ENCODE results near the gene NLGN1. TPM values are rescaled to one million over a fixed set of nuclear protein-coding genes. Genes with fewer than 3 reads are reported as not detected.

The NLGN1 gene
- total and polyA plus RNA-seq, 5 donors from 2014 or later = not detected

- ATAC-seq (ENCODE audit: low read depth in 2 of 2) = no peak
- H3K9me3 Mint-ChIP-seq = peaks cover 0 to 8% (median 0%) of the 10 kb centered on the region in 7 donors
- DNase-seq = no peak
- Histone ChIP-seq H3K9me3 (ENCODE audit: control insufficient read depth in 2 of 2, low read length in 2 of 2) (no peaks in the 10 kb centered on the region), H3K36me3 (ENCODE audit: control insufficient read depth, insufficient read depth, low read length) (no peaks in the 10 kb centered on the region), H3K4me3 (ENCODE audit: low read depth, low read length) (no peak overlapping the region), H3K27me3 (ENCODE audit: control insufficient read depth, insufficient read depth, low read length) (no peaks in the 10 kb centered on the region), H3K27ac (ENCODE audit: insufficient read depth, low read length, poor library complexity, severe bottlenecking) (no peak overlapping the region), H3K4me1 (ENCODE audit: control insufficient read depth, insufficient read depth, low read length, poor library complexity, severe bottlenecking) (no peaks in the 10 kb centered on the region)
- H3K27me3 Mint-ChIP-seq = no peaks in the 10 kb centered on the region
- H3K27ac Mint-ChIP-seq = no peak overlapping the region
- H3K4me3 Mint-ChIP-seq = no peak overlapping the region
- no peaks in the 10 kb centered on the region for H3K36me3 Mint-ChIP-seq
- H3K4me1 Mint-ChIP-seq = no peaks in the 10 kb centered on the region
Measured at GRCh38 chr3:174100744-174101143, 703.2 kb downstream of the NLGN1 start.

GRCh38 chr3:174101244-174101643 lies 703.7 kb downstream of the NLGN1 start:
- Mint-ChIP-seq H3K36me3 (no peaks in the 10 kb centered on the region), H3K4me3 (no peak overlapping the region), H3K4me1 (no peaks in the 10 kb centered on the region), H3K27me3 (no peaks in the 10 kb centered on the region), H3K9me3 (peaks cover 0 to 9% (median 1%) of the 10 kb centered on the region in 7 donors), H3K27ac (no peak overlapping the region)
- H3K9me3 ChIP-seq (ENCODE audit: control insufficient read depth in 2 of 2, low read length in 2 of 2) = no peaks in the 10 kb centered on the region
- DNase-seq (no peak), ATAC-seq (ENCODE audit: low read depth in 2 of 2) (no peak)
- H3K4me3 ChIP-seq (ENCODE audit: low read depth, low read length) = no peak overlapping the region
- H3K27me3 ChIP-seq (ENCODE audit: control insufficient read depth, insufficient read depth, low read length) = no peaks in the 10 kb centered on the region
- H3K4me1 ChIP-seq (ENCODE audit: control insufficient read depth, insufficient read depth, low read length, poor library complexity, severe bottlenecking) = no peaks in the 10 kb centered on the region
- no peaks in the 10 kb centered on the region for H3K36me3 ChIP-seq (ENCODE audit: control insufficient read depth, insufficient read depth, low read length)
- no peak overlapping the region for H3K27ac ChIP-seq (ENCODE audit: insufficient read depth, low read length, poor library complexity, severe bottlenecking)

GRCh38 chr3:174102274-174102673 lies 704.7 kb downstream of the NLGN1 start:
- H3K4me3 Mint-ChIP-seq = no peak overlapping the region
- H3K36me3 Mint-ChIP-seq = no peaks in the 10 kb centered on the region
- H3K9me3 Mint-ChIP-seq = peaks cover 0 to 9% (median 2%) of the 10 kb centered on the region in 7 donors
- H3K36me3 ChIP-seq (ENCODE audit: control insufficient read depth, insufficient read depth, low read length) = no peaks in the 10 kb centered on the region
- H3K4me3 ChIP-seq (ENCODE audit: low read depth, low read length) = no peak overlapping the region
- H3K4me1 ChIP-seq (ENCODE audit: control insufficient read depth, insufficient read depth, low read length, poor library complexity, severe bottlenecking) = no peaks in the 10 kb centered on the region
- no peaks in the 10 kb centered on the region for H3K4me1 Mint-ChIP-seq
- H3K27me3 ChIP-seq (ENCODE audit: control insufficient read depth, insufficient read depth, low read length) = no peaks in the 10 kb centered on the region
- ATAC-seq (ENCODE audit: low read depth in 2 of 2) (no peak), DNase-seq (no peak)
- H3K27ac ChIP-seq (ENCODE audit: insufficient read depth, low read length, poor library complexity, severe bottlenecking) = no peak overlapping the region
- no peaks in the 10 kb centered on the region for H3K27me3 Mint-ChIP-seq
- H3K9me3 ChIP-seq (ENCODE audit: control insufficient read depth in 2 of 2, low read length in 2 of 2) = no peaks in the 10 kb centered on the region
- H3K27ac Mint-ChIP-seq = no peak overlapping the region

- Mint-ChIP-seq H3K36me3 (no peaks in the 10 kb centered on the region), H3K4me1 (no peaks in the 10 kb centered on the region), H3K27ac (no peak overlapping the region), H3K27me3 (no peaks in the 10 kb centered on the region), H3K9me3 (peaks cover 0 to 9% (median 2%) of the 10 kb centered on the region in 7 donors), H3K4me3 (no peak overlapping the region)
- no peaks in the 10 kb centered on the region for H3K4me1 ChIP-seq (ENCODE audit: control insufficient read depth, insufficient read depth, low read length, poor library complexity, severe bottlenecking)
- H3K36me3 ChIP-seq (ENCODE audit: control insufficient read depth, insufficient read depth, low read length) = no peaks in the 10 kb centered on the region
- no peaks in the 10 kb centered on the region for H3K9me3 ChIP-seq (ENCODE audit: control insufficient read depth in 2 of 2, low read length in 2 of 2)
- no peak for DNase-seq
- H3K27me3 ChIP-seq (ENCODE audit: control insufficient read depth, insufficient read depth, low read length) = no peaks in the 10 kb centered on the region
- H3K27ac ChIP-seq (ENCODE audit: insufficient read depth, low read length, poor library complexity, severe bottlenecking) = no peak overlapping the region
- no peak overlapping the region for H3K4me3 ChIP-seq (ENCODE audit: low read depth, low read length)
- no peak for ATAC-seq (ENCODE audit: low read depth in 2 of 2)
Measured at GRCh38 chr3:174102866-174103265, 705.3 kb downstream of the NLGN1 start.

GRCh38 chr3:174110761-174111160 lies 713.2 kb downstream of the NLGN1 start:
- no peaks in the 10 kb centered on the region for H3K27me3 Mint-ChIP-seq
- Histone ChIP-seq H3K27ac (ENCODE audit: insufficient read depth, low read length, poor library complexity, severe bottlenecking) (no peak overlapping the region), H3K27me3 (ENCODE audit: control insufficient read depth, insufficient read depth, low read length) (no peaks in the 10 kb centered on the region), H3K4me3 (ENCODE audit: low read depth, low read length) (no peak overlapping the region), H3K36me3 (ENCODE audit: control insufficient read depth, insufficient read depth, low read length) (no peaks in the 10 kb centered on the region), H3K9me3 (ENCODE audit: control insufficient read depth in 2 of 2, low read length in 2 of 2) (no peaks in the 10 kb centered on the region), H3K4me1 (ENCODE audit: control insufficient read depth, insufficient read depth, low read length, poor library complexity, severe bottlenecking) (no peaks in the 10 kb centered on the region)
- no peak overlapping the region for H3K27ac Mint-ChIP-seq
- no peak for DNase-seq
- H3K4me3 Mint-ChIP-seq = no peak overlapping the region
- H3K4me1 Mint-ChIP-seq = no peaks in the 10 kb centered on the region
- no peaks in the 10 kb centered on the region for H3K36me3 Mint-ChIP-seq
- no peak for ATAC-seq (ENCODE audit: low read depth in 2 of 2)
- peaks cover 0 to 20% (median 3%) of the 10 kb centered on the region in 7 donors for H3K9me3 Mint-ChIP-seq

GRCh38 chr3:174111776-174112175 lies 714.2 kb downstream of the NLGN1 start:
- Histone ChIP-seq H3K4me3 (ENCODE audit: low read depth, low read length) (no peak overlapping the region), H3K27ac (ENCODE audit: insufficient read depth, low read length, poor library complexity, severe bottlenecking) (no peak overlapping the region), H3K27me3 (ENCODE audit: control insufficient read depth, insufficient read depth, low read length) (no peaks in the 10 kb centered on the region), H3K9me3 (ENCODE audit: control insufficient read depth in 2 of 2, low read length in 2 of 2) (no peaks in the 10 kb centered on the region), H3K36me3 (ENCODE audit: control insufficient read depth, insufficient read depth, low read length) (no peaks in the 10 kb centered on the region), H3K4me1 (ENCODE audit: control insufficient read depth, insufficient read depth, low read length, poor library complexity, severe bottlenecking) (no peaks in the 10 kb centered on the region)
- no peak for ATAC-seq (ENCODE audit: low read depth in 2 of 2)
- no peak overlapping the region for H3K27ac Mint-ChIP-seq
- H3K9me3 Mint-ChIP-seq = peaks cover 0 to 21% (median 4%) of the 10 kb centered on the region in 7 donors
- no peaks in the 10 kb centered on the region for H3K27me3 Mint-ChIP-seq
- no peak overlapping the region for H3K4me3 Mint-ChIP-seq
- DNase-seq = no peak
- no peaks in the 10 kb centered on the region for H3K4me1 Mint-ChIP-seq
- H3K36me3 Mint-ChIP-seq = no peaks in the 10 kb centered on the region

GRCh38 chr3:174116421-174116820 lies 718.9 kb downstream of the NLGN1 start:
- no peaks in the 10 kb centered on the region for H3K27me3 Mint-ChIP-seq
- ATAC-seq (ENCODE audit: low read depth in 2 of 2) = no peak
- Histone ChIP-seq H3K4me1 (ENCODE audit: control insufficient read depth, insufficient read depth, low read length, poor library complexity, severe bottlenecking) (no peaks in the 10 kb centered on the region), H3K4me3 (ENCODE audit: low read depth, low read length) (no peak overlapping the region), H3K27ac (ENCODE audit: insufficient read depth, low read length, poor library complexity, severe bottlenecking) (no peak overlapping the region), H3K36me3 (ENCODE audit: control insufficient read depth, insufficient read depth, low read length) (no peaks in the 10 kb centered on the region), H3K9me3 (ENCODE audit: control insufficient read depth in 2 of 2, low read length in 2 of 2) (no peaks in the 10 kb centered on the region), H3K27me3 (ENCODE audit: control insufficient read depth, insufficient read depth, low read length) (no peaks in the 10 kb centered on the region)
- H3K4me1 Mint-ChIP-seq = no peaks in the 10 kb centered on the region
- DNase-seq = no peak
- peaks cover 0 to 21% (median 2%) of the 10 kb centered on the region in 7 donors for H3K9me3 Mint-ChIP-seq
- no peak overlapping the region for H3K4me3 Mint-ChIP-seq
- no peaks in the 10 kb centered on the region for H3K36me3 Mint-ChIP-seq
- no peak overlapping the region for H3K27ac Mint-ChIP-seq

- H3K27ac ChIP-seq (ENCODE audit: insufficient read depth, low read length, poor library complexity, severe bottlenecking) = no peak overlapping the region
Measured at GRCh38 chr3:174120997-174121396, 723.5 kb downstream of the NLGN1 start.

More at GRCh38 chr3:174120997-174121396, 723.5 kb downstream of the NLGN1 start:
- no peak for ATAC-seq (ENCODE audit: low read depth in 2 of 2)
- Mint-ChIP-seq H3K9me3 (peaks cover 0 to 12% (median 7%) of the 10 kb centered on the region in 7 donors), H3K27me3 (no peaks in the 10 kb centered on the region), H3K4me1 (no peaks in the 10 kb centered on the region), H3K27ac (no peak overlapping the region), H3K36me3 (no peaks in the 10 kb centered on the region), H3K4me3 (no peak overlapping the region)
- no peaks in the 10 kb centered on the region for H3K9me3 ChIP-seq (ENCODE audit: control insufficient read depth in 2 of 2, low read length in 2 of 2)
- no peaks in the 10 kb centered on the region for H3K4me1 ChIP-seq (ENCODE audit: control insufficient read depth, insufficient read depth, low read length, poor library complexity, severe bottlenecking)
- no peak overlapping the region for H3K4me3 ChIP-seq (ENCODE audit: low read depth, low read length)
- DNase-seq = no peak
- H3K27me3 ChIP-seq (ENCODE audit: control insufficient read depth, insufficient read depth, low read length) = no peaks in the 10 kb centered on the region
- no peaks in the 10 kb centered on the region for H3K36me3 ChIP-seq (ENCODE audit: control insufficient read depth, insufficient read depth, low read length)

Data from CD4-positive, CD25-positive, alpha-beta regulatory T cell (primary cell).